Measurements from ENCODE around the gene KCNJ11.

DNA sequence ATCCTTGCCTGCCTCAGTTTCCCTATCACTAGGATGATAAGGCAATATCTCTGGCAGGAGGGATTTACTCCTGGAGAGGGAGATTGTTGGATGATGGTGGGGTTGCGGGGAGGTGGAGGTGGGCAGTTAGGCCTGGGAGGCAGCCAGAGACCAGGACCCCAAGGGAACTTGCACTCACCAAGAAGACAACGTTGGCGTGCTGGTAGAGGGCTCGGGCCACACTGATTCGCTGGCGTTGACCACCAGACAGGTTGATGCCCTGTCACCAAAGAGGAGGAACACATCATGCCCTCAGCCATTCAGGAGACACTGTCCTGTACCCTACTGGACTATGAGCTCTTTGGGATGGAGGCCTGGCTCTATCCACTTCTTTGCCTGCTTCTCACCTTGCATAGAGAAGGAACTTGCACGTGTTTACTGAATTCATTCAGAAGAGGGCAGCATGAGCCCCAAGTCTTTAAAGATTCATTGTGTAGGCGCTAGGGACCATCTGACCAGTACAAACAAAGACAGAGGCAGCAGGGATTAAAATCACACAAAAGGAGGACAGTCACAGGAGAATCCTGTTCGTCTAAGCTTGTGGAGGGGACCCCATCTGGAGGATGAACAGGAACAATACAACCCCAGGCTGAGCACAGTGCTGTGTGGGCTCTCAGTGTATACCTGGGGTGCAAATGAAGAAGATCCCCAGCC, 24.2 kb upstream of the KCNJ11 start:
- TF ChIP-seq, protein P1, sequence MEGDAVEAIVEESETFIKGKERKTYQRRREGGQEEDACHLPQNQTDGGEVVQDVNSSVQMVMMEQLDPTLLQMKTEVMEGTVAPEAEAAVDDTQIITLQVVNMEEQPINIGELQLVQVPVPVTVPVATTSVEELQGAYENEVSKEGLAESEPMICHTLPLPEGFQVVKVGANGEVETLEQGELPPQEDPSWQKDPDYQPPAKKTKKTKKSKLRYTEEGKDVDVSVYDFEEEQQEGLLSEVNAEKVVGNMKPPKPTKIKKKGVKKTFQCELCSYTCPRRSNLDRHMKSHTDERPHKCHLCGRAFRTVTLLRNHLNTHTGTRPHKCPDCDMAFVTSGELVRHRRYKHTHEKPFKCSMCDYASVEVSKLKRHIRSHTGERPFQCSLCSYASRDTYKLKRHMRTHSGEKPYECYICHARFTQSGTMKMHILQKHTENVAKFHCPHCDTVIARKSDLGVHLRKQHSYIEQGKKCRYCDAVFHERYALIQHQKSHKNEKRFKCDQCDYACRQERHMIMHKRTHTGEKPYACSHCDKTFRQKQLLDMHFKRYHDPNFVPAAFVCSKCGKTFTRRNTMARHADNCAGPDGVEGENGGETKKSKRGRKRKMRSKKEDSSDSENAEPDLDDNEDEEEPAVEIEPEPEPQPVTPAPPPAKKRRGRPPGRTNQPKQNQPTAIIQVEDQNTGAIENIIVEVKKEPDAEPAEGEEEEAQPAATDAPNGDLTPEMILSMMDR (IDR thresholded peaks at IDR 0.05), result no peak
- no peak for TF ChIP-seq ZFX (IDR thresholded peaks at IDR 0.05; ENCODE audit: borderline replicate concordance)
